K562 (cell line): ENCODE data around the gene SCAMP3. TPM values are rescaled to one million over a fixed set of nuclear protein-coding genes. Genes with fewer than 3 reads are reported as not detected.
A peak's percentile ranks its signal among the peaks of the same experiment; 100 is the strongest.

ENCODE experiments used
- AFF4 ChIP-seq: sonication (generic); formaldehyde crosslinking; IDR thresholded peaks from 2 replicates; pipeline ENCODE4 v1.8.0; 2023; ENCODE audit warnings: mild to moderate bottlenecking, missing genetic modification reagents
- DMBX1 ChIP-seq: fragments of 250-450 bp; sonication (Bioruptor Pico); IDR thresholded peaks from 2 replicates; pipeline ENCODE4 v1.8.0; 2022; ENCODE audit warnings: inconsistent platforms, mild to moderate bottlenecking, moderate library complexity, borderline replicate concordance
- MGA ChIP-seq: fragments of 450-650 bp; IDR thresholded peaks from 2 replicates; pipeline ENCODE4 v1.6.1; 2016; ENCODE audit warnings: mild to moderate bottlenecking, moderate library complexity
- MYC ChIP-seq, 2 experiments: fragments of 250-450 bp in 1 of 2; sonication (Bioruptor Pico) in 1 of 2; IDR thresholded peaks; 2 replicates each; pipeline versions ENCODE4 v1.5.1 to v1.6.1; 2012 to 2021; ENCODE audit warnings: low read depth in 2 of 2, borderline replicate concordance in 1 of 2, improper control_type of control experiment in 1 of 2, low read length in 1 of 2, mild to moderate bottlenecking in 1 of 2, moderate library complexity in 1 of 2
- YY1 ChIP-seq, 3 experiments: IDR thresholded peaks; 2 replicates each; pipeline ENCODE4 v1.6.1; 2011; ENCODE audit warnings: low read length in 2 of 3, mild to moderate bottlenecking in 2 of 3, moderate library complexity in 2 of 3, borderline replicate concordance in 1 of 3, control low read depth in 1 of 3, low read depth in 1 of 3; ENCODE audit not compliant: insufficient read depth in 3 of 3, insufficient replicate concordance in 2 of 3, control insufficient read depth in 1 of 3, insufficient read length in 1 of 3; ENCODE audit errors: extremely low read depth in 1 of 3
- ZBTB12 ChIP-seq: fragments of 250-450 bp; sonication (Bioruptor Pico); IDR thresholded peaks from 2 replicates; pipeline ENCODE4 v1.4.0; 2020
- polyA plus RNA-seq, 8 experiments: library from polyadenylated mRNA; depleted of rRNA in 4 of 8; stranded (reverse) in 5 of 8; unstranded in 3 of 8; fragments of >200 nt; fragmentation: Nextera tagmentation in 2 of 8; fragmentation: Illumina TruSeq in 1 of 8; extraction: Ambion mirVana in 2 of 8; extraction: Trizol in 1 of 8; gene quantifications; 2 replicates each; pipeline versions ENCODE4 v1.2.1 to v1.2.3, GENCODE V29; 2011 to 2014; ENCODE audit warnings: inconsistent platforms in 1 of 8, missing spikeins in 1 of 8
- total RNA-seq, 7 experiments: library from RNA; depleted of rRNA in 6 of 7; stranded (reverse); fragments of >200 nt in 6 of 7; fragmentation: Illumina TruSeq in 2 of 7; extraction: Trizol in 2 of 7; gene quantifications; 2 replicates each; pipeline versions ENCODE4 v1.2.1 to v1.2.3, GENCODE V29; 2011 to 2021; ENCODE audit warnings: low replicate concordance in 1 of 7

SCAMP3 gene
- total and polyA plus RNA-seq, 9 of the 15 experiments (the other 6 are each of a cell fraction or from before 2014, with no cell fraction given), result 14.2 to 131 (median 86.1) TPM

GRCh38 chr1:155273343-155274245 is 11.4 kb upstream of the SCAMP3 start, which contains the start of gene CLK2 (continued):
- TF ChIP-seq ZBTB12, result peak; percentile 51; the same call in 1 of the 2 replicates
- peak; percentile 97 for TF ChIP-seq MGA
- peak in 1 of 3 experiments; percentile 30 for TF ChIP-seq YY1 (IDR thresholded peaks at IDR 0.05; ENCODE audit: borderline replicate concordance in 1 of 3, control insufficient read depth in 1 of 3, extremely low read depth in 1 of 3, insufficient read depth in 3 of 3, insufficient read length in 1 of 3, insufficient replicate concordance in 2 of 3, low read depth in 1 of 3, low read length in 2 of 3)
- peak; percentile 98 for TF ChIP-seq MYC (IDR thresholded peaks at IDR 0.05; ENCODE audit: low read depth, low read length)
- TF ChIP-seq MYC (CRISPR knock-in tag; IDR thresholded peaks at IDR 0.05; ENCODE audit: borderline replicate concordance, low read depth), result peak; percentile 59; the same call in 1 of the 2 replicates
- TF ChIP-seq AFF4 (CRISPR knock-in tag), result 0 out of 2 replicates have a peak, but pooled peaks have one; percentile 32
- TF ChIP-seq DMBX1 (CRISPR knock-in tag), result 0 out of 2 replicates have a peak, but pooled peaks have one; percentile 16
